ENCODE data around the gene ARPC2.

The ARPC2 gene

GRCh38 chr2:218260742-218261422, 43.9 kb downstream of the ARPC2 start, which contains the start of gene GPBAR1:
Gene GPBAR1, plus strand, starts transcription at chr2:218261015. Its CDS starts 1,710 bp downstream, at chr2:218262725.
- no peak for TF ChIP-seq ZFX (IDR thresholded peaks at IDR 0.05)
- no peak for TF ChIP-seq CTCF (conservative IDR thresholded peaks at IDR 0.05)
- H3K27ac ChIP-seq = no peak within 1 kb of the TSS

GRCh38 chr2:218261423-218262236, 44.6 kb downstream of the ARPC2 start:
- no peak overlapping the region for H3K27ac ChIP-seq
- TF ChIP-seq ZFX (IDR thresholded peaks at IDR 0.05) (no peak), CTCF (conservative IDR thresholded peaks at IDR 0.05) (no peak)

- TF ChIP-seq ZFX (IDR thresholded peaks at IDR 0.05) = no peak
- TF ChIP-seq CTCF (conservative IDR thresholded peaks at IDR 0.05) = no peak
- no peak overlapping the region for H3K27ac ChIP-seq
Observed at GRCh38 chr2:218262237-218262600, 45.2 kb downstream of the ARPC2 start.

GRCh38 chr2:218262631-218263586, 45.9 kb downstream of the ARPC2 start:
- TF ChIP-seq CTCF (conservative IDR thresholded peaks at IDR 0.05) (no peak), ZFX (IDR thresholded peaks at IDR 0.05) (no peak)
- no peak overlapping the region for H3K27ac ChIP-seq

GRCh38 chr2:218263817-218264641, 47.0 kb downstream of the ARPC2 start:
- TF ChIP-seq CTCF (conservative IDR thresholded peaks at IDR 0.05) = no peak
- no peak for TF ChIP-seq ZFX (IDR thresholded peaks at IDR 0.05)
- H3K27ac ChIP-seq = no peak overlapping the region

- no peak for TF ChIP-seq ZFX (IDR thresholded peaks at IDR 0.05)
- TF ChIP-seq CTCF (conservative IDR thresholded peaks at IDR 0.05) = no peak
- H3K27ac ChIP-seq = no peak overlapping the region
Observed at GRCh38 chr2:218264773-218265561, 48.0 kb downstream of the ARPC2 start.
